ENCODE data around the gene TOMM7.

GRCh38 chr7:22823142-22823497 is 471 bp upstream of the TOMM7 start:
- TF ChIP-seq, protein P1, sequence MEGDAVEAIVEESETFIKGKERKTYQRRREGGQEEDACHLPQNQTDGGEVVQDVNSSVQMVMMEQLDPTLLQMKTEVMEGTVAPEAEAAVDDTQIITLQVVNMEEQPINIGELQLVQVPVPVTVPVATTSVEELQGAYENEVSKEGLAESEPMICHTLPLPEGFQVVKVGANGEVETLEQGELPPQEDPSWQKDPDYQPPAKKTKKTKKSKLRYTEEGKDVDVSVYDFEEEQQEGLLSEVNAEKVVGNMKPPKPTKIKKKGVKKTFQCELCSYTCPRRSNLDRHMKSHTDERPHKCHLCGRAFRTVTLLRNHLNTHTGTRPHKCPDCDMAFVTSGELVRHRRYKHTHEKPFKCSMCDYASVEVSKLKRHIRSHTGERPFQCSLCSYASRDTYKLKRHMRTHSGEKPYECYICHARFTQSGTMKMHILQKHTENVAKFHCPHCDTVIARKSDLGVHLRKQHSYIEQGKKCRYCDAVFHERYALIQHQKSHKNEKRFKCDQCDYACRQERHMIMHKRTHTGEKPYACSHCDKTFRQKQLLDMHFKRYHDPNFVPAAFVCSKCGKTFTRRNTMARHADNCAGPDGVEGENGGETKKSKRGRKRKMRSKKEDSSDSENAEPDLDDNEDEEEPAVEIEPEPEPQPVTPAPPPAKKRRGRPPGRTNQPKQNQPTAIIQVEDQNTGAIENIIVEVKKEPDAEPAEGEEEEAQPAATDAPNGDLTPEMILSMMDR (IDR thresholded peaks at IDR 0.05): no peak
- no peak for TF ChIP-seq POLR2A (IDR thresholded peaks at IDR 0.05)
